SKM-1 (cell line): ENCODE measurements around the gene CERK.

Experiments
- DNase-seq: peaks from one replicate; lab custom pipeline; 2025; ENCODE audit not compliant: unreplicated experiment; lab: John Stamatoyannopoulos, UW

Gene CERK

DNA sequence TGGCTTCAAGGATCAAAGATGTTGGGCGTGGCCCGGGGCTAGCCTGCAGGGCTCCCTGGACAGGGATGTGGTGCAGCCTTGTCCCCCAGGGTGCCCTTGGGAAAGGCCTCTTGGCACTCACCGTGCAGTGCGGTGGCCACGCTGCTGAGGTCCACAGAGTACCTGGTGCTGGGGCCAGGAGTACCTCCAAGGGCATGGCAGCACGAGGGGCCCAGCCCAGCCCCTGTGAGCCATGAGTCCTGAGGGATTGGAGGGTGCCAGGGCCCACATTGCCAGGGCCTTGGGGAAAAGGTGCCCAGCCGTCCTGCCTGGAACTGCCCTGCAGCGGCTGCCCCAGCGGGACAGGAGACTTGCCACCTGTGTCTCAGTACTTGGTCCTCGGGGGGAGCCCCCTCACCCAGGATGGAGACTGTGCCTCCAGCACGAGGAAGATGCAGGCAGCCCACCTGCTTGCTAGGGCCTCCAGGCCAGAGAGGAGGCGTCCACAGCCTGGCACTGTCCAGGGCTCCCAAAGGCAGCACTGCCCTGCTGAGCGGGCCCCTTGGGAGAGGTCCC lies 73.7 kb downstream of the CERK start:
- DNase-seq, result no peak

DNA sequence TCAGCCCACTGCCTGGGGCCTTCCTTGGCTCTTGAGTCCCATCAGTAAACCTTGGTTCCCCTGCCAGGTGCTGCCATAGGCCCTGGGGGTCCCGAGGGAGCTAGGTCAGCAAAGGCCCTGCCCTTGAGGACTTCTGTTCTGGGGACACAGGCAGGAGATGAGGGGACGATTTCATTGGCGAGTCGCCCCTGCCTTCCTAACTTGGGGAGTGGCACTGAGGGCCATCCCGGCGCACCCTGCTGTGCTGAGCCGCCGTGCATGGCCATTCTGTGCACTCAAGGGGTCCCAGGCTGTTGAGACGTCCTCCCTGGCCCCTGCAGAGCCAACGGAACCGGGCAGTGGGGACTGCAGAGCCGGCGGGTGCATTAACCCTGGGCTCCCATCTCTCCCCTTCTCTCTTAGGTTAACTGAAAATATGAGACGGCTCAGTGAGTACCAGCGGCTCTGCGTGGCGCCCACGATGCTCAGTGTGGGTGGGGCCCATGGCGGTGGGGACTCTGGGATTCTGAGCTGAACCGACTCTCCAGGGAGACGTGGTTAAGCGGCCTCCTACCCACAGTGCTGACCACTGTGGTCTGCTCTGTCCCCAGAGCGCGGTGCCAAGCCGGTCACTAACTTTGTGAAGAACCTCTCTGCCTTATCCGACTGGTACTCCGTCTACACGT lies 74.5 kb downstream of the CERK start:
- no peak for DNase-seq

DNA sequence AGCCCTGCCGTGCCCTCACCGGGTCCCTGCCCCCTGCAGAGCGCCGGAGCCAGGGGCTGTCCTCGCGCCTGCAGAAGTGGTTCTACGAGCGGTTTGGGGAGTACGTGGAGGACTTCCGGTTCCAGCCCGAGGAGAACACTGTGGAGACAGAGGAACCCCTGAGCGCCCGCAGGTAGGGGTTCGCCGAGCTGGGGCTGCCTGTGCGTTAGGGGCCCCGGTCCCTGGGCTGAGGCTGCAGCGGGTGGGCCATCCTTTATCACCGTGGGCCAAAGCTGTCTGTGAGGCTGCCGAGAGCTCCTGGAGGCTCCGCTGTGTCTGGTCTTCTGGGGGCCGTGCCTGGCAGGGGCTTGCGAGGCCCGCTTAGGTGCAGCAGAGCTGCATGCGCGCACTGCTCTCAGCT lies 75.1 kb downstream of the CERK start:
- DNase-seq, result no peak

- DNase-seq, result no peak
Observed at GRCh38 chr22:46662226-46662625, 75.8 kb downstream of the CERK start.

DNA sequence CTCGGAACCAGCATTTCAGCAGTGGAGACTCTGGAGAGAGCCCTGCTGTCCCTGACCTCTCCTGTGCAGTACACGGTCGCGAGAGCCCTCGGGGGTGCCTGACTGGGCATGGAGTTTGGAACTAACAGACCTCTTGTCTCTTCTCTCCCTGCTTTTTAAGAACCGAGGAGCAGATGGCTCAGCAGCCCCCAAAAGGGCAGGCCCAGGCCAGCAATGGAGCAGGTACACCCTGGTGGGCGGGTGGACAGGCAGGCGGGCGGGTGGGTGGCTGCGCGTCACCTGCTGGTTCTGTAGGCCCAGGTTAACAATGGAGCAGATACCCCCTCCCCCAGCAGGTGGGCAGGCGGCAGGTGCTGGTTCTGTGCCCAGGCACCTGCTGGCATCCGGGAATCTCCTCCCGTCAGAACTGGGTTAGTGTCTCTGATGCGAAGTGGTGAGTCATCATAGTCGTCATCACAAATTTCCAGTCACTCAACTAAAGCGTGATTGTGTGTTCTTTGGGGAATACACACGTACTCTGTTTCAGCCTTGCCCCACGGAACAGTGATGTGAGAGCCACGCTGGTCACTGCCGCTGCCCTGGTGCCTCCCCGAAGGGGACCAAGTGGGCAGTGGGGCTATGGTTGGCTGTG lies 76.7 kb downstream of the CERK start:
- DNase-seq, result no peak

GRCh38 chr22:46660604-46661201 lies 77.3 kb downstream of the CERK start:
- DNase-seq, result no peak

DNA sequence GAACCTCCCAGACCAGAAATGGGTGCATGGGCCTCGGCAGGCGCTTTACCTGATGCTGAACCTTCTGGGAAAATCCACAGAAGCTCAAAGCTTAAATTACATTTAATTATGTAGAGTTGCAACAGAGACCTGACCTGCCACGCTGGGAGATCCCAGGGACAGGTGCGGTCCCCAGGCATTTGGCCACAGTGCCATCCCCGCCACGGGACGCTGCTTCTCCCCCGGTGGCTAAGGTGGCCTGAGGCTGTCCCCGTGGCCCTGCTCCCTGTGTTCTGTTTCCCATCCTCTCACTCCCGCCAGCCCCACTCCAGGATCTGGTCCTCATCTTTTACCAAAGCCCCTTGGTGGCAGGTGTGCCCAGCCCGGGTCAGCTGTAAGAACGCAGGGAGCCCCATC lies 78.3 kb downstream of the CERK start:
- DNase-seq, result no peak

DNA sequence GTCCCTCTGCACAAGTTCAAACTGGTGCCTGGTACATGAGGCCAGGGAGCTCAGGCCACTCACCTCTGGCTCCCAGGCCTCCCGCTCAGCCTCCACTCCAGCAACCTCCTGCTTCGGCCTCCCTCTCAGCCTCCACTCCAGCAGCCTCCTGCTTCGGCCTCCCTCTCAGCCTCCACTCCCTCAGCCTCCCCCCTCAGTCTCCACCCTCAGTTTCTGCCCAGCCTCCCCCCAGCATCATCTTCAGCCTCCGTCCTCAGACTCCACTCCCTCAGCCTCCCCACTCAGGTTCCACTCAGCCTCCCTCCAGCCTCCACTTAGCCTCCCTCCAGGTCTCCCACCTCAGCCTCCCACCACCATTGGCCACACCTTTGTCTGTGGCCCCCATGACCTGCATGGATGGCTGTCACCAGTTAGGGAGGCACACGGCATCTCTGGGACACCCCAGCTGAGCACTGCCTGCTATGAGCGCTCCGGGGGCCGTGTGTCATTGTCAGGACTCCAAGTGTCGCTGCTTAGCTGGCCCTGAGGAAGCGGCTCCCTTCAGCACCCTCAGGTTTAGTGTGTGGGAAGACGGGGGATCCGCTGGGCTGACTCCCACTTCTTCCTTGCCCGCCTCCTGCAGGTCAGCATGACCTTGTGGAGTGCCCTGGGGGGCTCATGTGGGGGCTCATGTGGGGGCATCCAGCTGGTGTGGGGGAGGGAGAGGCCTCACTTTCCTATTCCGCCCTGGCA lies 78.8 kb downstream of the CERK start:
- no peak for DNase-seq

DNA sequence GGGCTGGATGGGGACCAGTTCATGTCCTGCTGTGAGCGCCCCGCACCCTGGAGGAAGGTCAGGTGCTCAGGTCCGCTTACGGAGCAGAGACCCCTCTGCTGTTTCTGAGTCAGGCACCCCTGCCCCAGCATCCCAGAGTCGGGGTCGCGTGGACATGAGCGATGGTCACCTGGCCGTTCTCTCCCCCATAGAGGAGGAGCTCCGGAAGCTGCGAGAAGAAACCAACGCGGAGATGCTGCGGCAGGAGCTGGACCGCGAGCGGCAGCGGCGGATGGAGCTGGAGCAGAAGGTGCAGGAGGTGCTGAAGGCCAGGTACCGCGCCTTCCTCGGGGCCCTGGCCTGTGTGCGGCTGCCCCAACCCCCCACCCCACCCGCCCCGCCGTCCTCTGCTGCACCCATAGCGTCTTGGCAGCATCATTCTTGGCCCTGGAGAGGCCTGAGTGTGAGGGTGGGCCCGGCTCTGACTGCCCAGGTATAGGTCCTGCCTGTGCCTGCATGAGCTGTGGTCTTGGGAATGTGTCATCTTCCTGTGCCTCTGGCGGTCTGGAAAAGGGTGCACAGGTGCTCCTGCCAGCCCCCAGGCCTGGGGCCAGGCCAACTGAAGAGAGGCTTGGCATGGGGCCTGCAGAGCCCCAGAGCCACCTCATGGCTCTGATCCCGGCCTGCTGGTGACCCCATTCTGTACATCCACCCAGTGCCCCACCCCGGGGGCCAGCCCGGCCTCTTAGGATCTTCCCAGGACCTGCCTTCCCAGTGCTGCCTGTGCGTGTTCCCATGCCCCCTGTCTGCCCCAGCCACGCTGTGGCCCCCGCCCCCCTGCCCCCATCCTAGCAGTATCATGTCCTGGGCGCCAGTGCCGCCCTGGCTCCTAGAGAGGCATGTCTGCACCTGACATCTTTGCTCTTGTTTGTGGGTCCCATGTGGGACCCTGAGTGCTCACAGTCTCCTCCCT lies 79.8 kb downstream of the CERK start:
- DNase-seq, result no peak

DNA sequence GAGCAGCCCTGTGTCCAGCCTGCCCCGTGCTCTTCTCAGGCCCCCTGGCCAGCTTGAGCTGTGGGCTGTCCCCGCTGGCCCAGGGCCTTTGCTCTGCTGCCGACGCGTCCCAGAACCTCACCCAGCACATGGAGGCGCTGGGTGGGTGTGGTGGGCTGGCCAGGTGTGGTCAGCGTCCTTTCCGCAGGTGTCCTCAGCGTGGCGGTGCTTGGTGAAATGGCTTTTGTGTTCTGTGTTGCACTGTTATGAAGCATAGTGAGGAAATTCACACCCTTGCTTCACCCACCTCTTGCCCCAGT lies 80.4 kb downstream of the CERK start:
- DNase-seq, result no peak

GRCh38 chr22:46656856-46657654 lies 81.0 kb downstream of the CERK start:
- DNase-seq, result no peak

DNA sequence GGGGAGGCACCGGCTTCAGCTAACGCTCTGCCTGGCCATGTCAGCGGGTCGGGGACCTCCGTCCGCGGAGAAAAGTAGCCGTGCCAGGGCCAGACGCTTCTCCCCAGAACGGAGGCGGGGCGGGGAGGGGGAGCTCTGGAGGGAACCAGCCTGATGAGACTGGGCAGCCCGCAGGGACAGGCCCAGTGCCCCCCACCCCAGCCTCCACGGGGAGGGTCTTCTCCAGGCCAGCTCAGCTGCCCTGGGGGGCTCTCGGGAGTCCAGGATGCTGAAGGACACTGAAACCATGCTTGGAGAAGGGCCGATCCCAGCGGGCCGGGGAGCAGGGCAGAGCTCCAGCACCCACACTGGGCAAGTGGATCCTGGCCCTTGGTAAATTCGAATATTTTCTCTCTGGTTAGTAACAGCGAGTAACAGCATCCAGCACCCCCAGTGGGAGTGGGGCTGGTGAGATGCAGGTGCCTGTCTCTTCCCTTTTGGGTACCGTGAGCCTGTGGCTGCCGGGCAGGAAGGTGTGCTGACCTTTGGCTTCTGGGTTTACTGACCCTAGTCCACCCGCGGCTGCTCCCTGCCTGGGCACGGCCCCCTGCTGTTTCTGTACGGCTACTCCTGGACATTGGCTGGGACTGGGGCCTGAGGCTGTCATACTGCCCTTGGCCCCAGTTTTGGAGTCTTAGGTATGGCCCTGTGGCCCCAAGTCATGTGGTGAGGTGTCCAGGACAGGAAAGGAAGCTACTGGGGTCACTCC lies 82.0 kb downstream of the CERK start:
- DNase-seq, result no peak

DNA sequence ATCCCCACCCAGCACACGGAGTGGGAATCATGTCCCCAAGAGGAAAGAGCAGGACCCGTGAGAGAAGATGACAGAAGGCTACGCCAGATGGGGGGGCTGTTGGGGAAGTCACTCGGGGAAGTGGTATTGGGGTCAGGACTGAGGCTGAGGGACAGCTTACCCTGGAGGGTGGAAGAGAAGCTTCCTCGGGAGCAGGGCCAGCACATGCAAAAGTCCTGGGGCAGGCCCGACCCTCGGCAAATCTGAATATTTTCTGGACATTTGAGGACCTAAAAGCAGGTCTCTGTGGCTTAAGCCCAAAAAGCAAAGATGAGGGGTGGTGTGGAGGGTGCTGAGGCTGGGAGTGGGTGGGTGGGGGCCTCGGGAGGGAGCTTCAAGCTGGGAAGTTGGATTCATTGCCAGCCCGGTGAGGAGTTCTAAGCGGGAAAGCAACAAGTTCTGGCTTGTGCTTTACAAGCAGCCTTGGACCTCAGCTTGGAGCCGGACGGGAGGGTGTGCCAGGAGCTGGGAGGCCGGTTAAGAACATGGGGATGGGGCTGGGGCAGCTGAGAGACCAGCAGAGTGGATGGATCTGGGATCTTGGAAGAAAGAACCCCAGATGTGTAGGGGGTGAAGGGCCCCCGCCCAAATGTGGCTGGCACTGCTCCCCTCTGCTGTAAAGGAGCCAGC lies 83.0 kb downstream of the CERK start:
- DNase-seq, result no peak

- no peak for DNase-seq
Observed at GRCh38 chr22:46654426-46654825, 83.6 kb downstream of the CERK start.

DNA sequence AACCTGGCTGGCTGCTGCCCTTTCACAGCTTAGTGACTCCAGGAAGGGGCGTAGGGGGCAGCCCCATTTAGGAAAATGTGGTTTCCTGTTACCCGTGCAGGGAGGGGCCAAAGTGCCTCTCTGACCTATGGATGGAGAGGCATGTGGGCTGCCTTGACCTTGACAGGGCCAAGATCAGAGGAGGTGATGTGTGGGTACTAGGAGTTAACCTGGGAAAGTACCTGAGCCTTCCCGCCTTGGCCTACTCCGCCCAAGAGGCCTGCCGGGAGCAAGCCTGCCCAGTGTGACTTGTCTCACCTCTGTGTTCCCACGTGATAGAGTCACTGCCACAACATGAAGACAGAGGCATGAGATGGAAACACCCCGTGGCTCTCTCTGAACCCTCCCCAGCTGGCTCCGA lies 84.5 kb downstream of the CERK start:
- DNase-seq, result no peak

DNA sequence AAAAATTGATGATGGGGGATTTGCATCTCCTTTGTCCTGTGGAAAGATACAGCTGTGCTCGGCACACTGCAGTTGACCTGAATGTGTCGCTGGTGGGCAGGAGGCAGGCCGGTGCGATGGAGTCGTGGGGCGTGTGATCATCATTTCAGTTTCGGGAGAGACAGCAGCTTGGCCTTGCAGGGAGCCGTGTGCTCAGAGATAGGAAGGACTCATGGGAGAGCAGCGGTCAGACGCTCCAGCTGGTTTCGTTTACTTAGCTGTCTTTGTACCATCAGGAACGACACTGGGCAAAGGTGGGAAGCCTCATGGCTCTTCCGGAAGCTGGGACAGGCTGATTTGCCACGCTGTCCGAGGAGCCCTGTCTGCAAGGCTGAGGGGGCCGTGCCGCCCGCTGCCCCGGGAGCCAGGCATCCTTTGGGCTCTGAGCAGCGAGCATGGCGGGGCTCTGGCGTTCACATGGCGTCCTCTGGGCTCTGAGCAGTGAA lies 85.2 kb downstream of the CERK start:
- DNase-seq, result no peak

DNA sequence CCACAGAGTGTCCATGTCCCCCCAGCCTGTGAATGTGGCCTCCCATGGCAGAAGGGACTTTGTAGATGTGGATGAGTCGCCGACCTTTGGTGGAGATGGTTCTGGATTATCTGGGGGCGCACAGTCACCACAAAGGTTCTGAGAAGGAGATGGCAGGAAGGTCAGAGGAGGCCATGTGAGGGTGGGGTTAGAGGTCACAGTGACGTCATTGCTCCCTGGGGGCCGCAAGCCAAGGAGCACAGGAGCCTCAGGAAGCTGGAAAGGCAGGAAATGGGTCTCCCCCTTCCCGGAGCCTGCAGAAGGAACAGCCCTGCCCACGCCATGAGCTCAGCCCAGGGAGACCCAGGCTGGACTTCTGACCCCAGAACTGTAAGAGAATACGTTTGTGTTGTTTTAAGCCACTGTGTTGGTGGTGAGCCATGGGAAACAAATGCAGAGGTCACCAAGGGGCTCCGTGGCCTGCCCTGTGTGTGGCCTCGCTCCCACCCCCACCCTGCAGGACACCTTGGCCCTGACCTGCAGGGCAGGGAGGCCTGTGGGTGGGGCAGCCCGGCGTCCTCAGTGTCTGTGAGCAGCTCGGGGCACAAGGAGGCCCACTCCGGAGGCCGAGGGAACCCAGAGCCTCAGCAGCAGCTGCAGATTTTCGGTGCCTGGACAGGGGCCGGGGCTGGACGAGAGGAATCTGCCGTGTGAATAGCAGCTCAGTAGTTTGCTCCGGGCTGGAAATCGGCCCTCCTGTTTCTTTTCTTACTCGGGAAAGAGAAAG lies 85.8 kb downstream of the CERK start:
- DNase-seq, result no peak

- DNase-seq, result no peak
Observed at GRCh38 chr22:46651316-46651715, 86.7 kb downstream of the CERK start.
